Measurements from ENCODE around the gene USH1C. TPM values are rescaled to one million over a fixed set of nuclear protein-coding genes. Genes with fewer than 3 reads are reported as not detected.

Gene USH1C
- total and polyA plus RNA-seq, 8 donors: 0.23 to 1.2 (median 0.59) TPM; not detected in 1

DNA sequence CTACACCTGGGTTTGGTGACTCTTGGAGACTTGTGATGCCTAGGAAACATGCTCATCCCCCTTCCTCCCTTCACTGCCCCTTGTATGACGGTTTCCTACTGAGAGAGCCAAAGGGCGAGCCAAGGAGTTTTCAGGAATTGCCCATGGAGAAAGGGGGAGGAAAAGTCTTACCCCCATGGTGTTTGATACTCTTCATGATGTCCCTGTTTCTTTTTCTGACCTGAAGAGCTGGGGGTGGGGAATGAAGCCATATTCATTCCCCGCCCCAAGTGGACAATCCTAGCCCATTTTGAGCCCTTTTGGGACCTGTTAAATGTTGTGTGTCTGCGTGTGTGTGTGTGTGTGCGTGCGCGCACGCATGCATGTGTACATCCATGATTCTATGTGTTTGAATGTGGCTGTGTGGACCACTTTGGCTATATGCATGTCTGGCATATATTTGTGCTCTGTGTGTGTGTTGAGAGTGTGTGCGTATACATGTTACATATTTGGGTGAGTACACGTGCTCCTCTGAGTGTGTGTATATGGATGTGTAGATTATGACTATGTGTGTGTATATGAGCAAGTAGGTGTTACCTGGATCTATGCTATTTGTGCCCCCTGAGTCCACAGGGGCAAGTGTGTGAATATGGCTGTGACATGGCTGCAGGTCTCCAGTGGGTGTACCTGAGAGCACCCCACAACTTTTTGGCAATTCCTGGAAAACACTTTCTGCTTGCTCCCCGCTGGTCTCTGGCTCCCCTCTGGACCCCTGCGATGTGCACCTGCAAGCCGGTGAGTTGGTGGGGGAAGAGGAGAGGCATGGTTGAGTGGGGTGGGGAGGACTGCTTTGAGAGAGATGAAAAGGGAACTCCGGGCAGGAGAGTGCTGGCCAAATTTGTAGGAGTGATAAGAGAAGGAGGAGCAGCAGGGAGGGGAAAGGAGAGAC is 27.5 kb upstream of the USH1C start:
- H3K27me3 ChIP-seq: no peaks in the 10 kb centered on the region
- H3K4me3 ChIP-seq: no peak overlapping the region
- no peaks in the 10 kb centered on the region for H3K9me3 ChIP-seq
- no peak overlapping the region for H3K27ac ChIP-seq
- ATAC-seq (no peak), DNase-seq (no peak)
- TF ChIP-seq, protein P1, sequence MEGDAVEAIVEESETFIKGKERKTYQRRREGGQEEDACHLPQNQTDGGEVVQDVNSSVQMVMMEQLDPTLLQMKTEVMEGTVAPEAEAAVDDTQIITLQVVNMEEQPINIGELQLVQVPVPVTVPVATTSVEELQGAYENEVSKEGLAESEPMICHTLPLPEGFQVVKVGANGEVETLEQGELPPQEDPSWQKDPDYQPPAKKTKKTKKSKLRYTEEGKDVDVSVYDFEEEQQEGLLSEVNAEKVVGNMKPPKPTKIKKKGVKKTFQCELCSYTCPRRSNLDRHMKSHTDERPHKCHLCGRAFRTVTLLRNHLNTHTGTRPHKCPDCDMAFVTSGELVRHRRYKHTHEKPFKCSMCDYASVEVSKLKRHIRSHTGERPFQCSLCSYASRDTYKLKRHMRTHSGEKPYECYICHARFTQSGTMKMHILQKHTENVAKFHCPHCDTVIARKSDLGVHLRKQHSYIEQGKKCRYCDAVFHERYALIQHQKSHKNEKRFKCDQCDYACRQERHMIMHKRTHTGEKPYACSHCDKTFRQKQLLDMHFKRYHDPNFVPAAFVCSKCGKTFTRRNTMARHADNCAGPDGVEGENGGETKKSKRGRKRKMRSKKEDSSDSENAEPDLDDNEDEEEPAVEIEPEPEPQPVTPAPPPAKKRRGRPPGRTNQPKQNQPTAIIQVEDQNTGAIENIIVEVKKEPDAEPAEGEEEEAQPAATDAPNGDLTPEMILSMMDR (IDR thresholded peaks at IDR 0.05): no peak
- no peaks in the 10 kb centered on the region for H3K36me3 ChIP-seq
- no peaks in the 10 kb centered on the region for H3K4me1 ChIP-seq
- intact Hi-C loops (cut with DNase I): no loop called here

DNA sequence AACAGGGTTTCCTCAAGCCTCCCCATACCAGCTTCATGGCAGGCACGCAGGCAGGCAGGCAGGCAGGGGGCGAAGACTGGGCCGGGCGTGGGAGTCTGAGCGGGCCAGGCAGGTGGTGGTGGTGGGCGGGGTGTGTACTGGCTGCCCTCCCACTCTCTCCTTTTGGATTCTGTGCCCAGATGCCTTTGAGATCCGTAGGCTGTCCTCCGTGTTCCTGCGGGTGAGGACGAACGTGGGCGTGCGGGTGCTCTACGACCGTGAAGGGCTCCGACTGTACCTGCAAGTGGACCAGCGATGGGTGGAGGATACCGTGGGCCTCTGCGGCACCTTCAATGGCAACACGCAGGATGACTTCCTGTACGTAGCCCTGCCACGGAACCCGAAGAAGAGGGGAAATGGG is 25.8 kb upstream of the USH1C start:
- TF ChIP-seq, protein P1 (IDR thresholded peaks at IDR 0.05): no peak
- ATAC-seq (no peak), DNase-seq (no peak)
- no peaks in the 10 kb centered on the region for H3K9me3 ChIP-seq
- intact Hi-C loops (cut with DNase I): no loop called here
- H3K36me3 ChIP-seq: no peaks in the 10 kb centered on the region
- H3K27me3 ChIP-seq: no peaks in the 10 kb centered on the region
- no peak overlapping the region for H3K4me3 ChIP-seq
- H3K4me1 ChIP-seq: no peaks in the 10 kb centered on the region
- no peak overlapping the region for H3K27ac ChIP-seq

DNA sequence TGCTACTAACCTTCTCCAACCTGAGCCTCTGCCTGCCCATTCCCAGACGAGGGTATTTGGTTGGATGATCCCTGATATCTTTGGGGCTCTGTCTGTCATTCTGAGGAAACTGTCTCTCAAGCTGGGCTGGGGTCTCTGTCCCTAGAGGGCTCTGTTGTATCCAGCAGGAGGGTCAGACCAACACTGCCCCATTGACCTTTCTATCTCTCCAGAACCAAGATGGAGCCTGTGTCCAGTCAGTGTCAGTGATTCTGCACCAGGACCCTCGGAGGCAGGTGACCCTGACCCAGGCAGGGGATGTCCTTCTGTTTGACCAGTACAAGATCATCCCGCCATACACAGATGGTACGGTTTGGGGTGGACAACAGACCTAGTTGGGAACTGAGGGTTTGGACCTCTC is 24.7 kb upstream of the USH1C start:
- no peaks in the 10 kb centered on the region for H3K9me3 ChIP-seq
- H3K27ac ChIP-seq: no peak overlapping the region
- intact Hi-C loops (cut with DNase I): no loop called here
- H3K4me1 ChIP-seq: no peaks in the 10 kb centered on the region
- no peak for ATAC-seq
- DNase-seq: no peak
- no peak overlapping the region for H3K4me3 ChIP-seq
- H3K36me3 ChIP-seq: no peaks in the 10 kb centered on the region
- H3K27me3 ChIP-seq: no peaks in the 10 kb centered on the region
- TF ChIP-seq, protein P1 (IDR thresholded peaks at IDR 0.05): no peak

DNA sequence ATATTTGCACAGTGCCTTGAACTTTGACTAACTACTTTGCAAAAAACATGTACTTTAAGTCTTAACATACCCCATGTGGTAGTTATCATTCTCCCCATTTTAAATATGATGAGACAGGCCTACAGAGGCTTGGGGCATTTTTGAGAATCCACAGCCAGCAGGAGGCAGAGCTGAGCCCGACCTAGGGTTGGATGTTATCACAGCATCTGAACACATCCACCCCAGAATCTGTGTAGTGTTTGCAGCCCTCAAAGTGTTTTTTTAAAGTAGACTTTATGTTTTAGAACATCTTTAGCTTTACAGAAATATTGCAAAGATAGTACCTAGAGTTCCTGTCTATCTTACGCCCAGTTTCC is 20.4 kb upstream of the USH1C start:
- DNase-seq (no peak), ATAC-seq (no peak)
- Histone ChIP-seq H3K27me3 (no peaks in the 10 kb centered on the region), H3K27ac (no peak overlapping the region), H3K4me3 (no peak overlapping the region), H3K4me1 (no peaks in the 10 kb centered on the region), H3K9me3 (no peaks in the 10 kb centered on the region), H3K36me3 (no peaks in the 10 kb centered on the region)
- intact Hi-C loops (cut with DNase I): no loop called here
- TF ChIP-seq, protein P1 (IDR thresholded peaks at IDR 0.05): no peak

DNA sequence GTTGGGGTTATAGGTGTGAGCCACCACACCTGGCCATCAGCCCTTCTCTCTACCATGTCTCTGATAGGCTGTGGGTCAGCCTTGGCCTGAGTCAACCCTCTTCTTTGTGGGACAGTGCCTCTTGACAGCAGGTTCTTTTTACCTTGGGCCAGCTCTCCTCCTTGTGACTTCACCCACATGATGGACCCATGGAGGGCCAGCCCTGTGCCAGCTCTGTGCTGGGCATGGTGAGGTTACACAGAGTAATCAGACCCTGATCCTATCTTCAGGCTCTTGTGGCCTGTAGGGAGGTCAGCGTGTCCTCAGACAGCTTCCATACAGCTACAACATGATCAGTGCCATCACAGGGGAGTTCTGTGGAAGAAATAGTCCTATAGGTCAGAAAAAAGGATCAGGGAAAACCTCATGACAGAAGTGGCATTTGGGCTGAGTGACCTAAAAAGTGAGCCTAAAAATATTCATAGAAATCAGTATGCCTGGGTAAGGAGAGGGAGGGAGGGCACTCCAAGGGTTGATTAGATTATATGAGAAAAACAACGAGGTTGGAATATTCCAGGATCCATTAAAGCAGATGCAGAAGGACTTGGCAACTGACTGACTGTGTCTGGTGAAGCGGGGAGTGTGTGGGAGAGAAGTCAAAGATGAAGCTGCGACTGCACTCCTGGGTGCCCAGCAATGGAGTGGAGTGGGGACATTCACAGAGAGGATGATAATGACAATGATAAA is 19.9 kb upstream of the USH1C start:
- DNase-seq: no peak
- no peaks in the 10 kb centered on the region for H3K9me3 ChIP-seq
- peaks cover 0 to under 1% of the 10 kb centered on the region in 2 donors for H3K27me3 ChIP-seq
- H3K4me3 ChIP-seq: no peak overlapping the region
- H3K36me3 ChIP-seq: no peaks in the 10 kb centered on the region
- intact Hi-C loops (cut with DNase I): no loop called here
- H3K4me1 ChIP-seq: no peaks in the 10 kb centered on the region
- TF ChIP-seq, protein P1 (IDR thresholded peaks at IDR 0.05): no peak
- no peak for ATAC-seq
- no peak overlapping the region for H3K27ac ChIP-seq

Data from left lung (tissue), 10 donors.